Tibial nerve (tissue), 4 donors: ENCODE results near the gene KCTD7.

Experiments used
- EP300 ChIP-seq, 2 donors: sonication (generic); formaldehyde crosslinking; IDR thresholded peaks; one replicate each; pipeline ENCODE4 v1.6.1; 2017; ENCODE audit warnings: antibody characterized with exemption in 2 of 2, mild to moderate bottlenecking in 1 of 2
- POLR2A ChIP-seq, 2 donors: fragments of 450-650 bp; IDR thresholded peaks; one replicate each; pipeline ENCODE4 v1.6.1; 2017; ENCODE audit warnings: antibody characterized with exemption in 2 of 2, mild to moderate bottlenecking in 2 of 2, moderate library complexity in 2 of 2
- TF ChIP-seq, protein P1 (sequence below), 5 experiments: fragments of 200-600 bp in 3 of 5; fragments of 450-650 bp in 2 of 5; sonication (generic) in 3 of 5; IDR thresholded peaks; one replicate each; pipeline ENCODE4 v1.5.1; 2016 to 2019; ENCODE audit warnings: antibody characterized with exemption in 5 of 5, mild to moderate bottlenecking in 3 of 5, moderate library complexity in 2 of 5

GRCh38 chr7:66628361-66629221 lies at the start of gene KCTD7:
- TF ChIP-seq, protein P1, sequence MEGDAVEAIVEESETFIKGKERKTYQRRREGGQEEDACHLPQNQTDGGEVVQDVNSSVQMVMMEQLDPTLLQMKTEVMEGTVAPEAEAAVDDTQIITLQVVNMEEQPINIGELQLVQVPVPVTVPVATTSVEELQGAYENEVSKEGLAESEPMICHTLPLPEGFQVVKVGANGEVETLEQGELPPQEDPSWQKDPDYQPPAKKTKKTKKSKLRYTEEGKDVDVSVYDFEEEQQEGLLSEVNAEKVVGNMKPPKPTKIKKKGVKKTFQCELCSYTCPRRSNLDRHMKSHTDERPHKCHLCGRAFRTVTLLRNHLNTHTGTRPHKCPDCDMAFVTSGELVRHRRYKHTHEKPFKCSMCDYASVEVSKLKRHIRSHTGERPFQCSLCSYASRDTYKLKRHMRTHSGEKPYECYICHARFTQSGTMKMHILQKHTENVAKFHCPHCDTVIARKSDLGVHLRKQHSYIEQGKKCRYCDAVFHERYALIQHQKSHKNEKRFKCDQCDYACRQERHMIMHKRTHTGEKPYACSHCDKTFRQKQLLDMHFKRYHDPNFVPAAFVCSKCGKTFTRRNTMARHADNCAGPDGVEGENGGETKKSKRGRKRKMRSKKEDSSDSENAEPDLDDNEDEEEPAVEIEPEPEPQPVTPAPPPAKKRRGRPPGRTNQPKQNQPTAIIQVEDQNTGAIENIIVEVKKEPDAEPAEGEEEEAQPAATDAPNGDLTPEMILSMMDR (IDR thresholded peaks at IDR 0.05): peak in 2 of 5 experiments; percentile 21 to 31
- peak; percentile 98 to 99 for TF ChIP-seq POLR2A (IDR thresholded peaks at IDR 0.05)
- peak; percentile 78 to 100 for TF ChIP-seq EP300 (IDR thresholded peaks at IDR 0.05)
